Measurements from ENCODE around the gene ABHD2.

DNA sequence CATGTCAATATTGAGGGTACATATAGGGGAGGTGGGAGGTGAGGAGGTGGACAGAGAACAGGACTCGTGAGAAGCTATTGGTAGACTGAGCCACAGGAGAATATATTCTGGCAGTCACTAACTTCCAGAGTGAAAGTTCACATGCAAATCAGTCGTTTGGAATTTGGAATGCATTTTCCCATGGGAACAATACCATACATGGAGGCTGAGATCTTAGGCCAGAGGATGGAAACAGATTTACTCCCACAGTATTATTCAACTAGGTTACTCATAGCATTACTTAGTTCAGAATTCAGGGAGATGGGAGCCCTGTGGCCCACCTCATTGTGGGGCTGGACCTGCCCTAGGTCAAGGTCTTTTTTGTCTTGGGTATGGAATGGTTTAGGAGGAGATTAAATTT, 36.4 kb upstream of the ABHD2 start:
- TF ChIP-seq YY1 (IDR thresholded peaks at IDR 0.05; ENCODE audit: insufficient read depth, insufficient read length) (no peak), ZNF274 (IDR thresholded peaks at IDR 0.05; ENCODE audit: low read depth, low read length) (no peak)

Data from NT2/D1 (cell line).